A172 (cell line): ENCODE data around the gene MGAT5B. TPM values are rescaled to one million over a fixed set of nuclear protein-coding genes. Genes with fewer than 3 reads are reported as not detected.
"Not testable (repeated sequence)": the region's sequence is repeated elsewhere in the genome, so short reads cannot be mapped to it uniquely, and the experiment has no call there.

ENCODE experiments used
- DNase-seq: peaks from one replicate; pipeline ENCODE4 v3.0.0-alpha.2; 2015; ENCODE audit warnings: low spot score
- total RNA-seq: library from RNA; depleted of rRNA; stranded (reverse); fragments of >200 nt; shearing (Covaris generic); gene quantifications from 2 replicates; pipeline ENCODE4 v1.2.3, GENCODE V29; 2014

The MGAT5B gene
- total RNA-seq, 1 experiment from 2014 or later: 16.7 TPM

DNA sequence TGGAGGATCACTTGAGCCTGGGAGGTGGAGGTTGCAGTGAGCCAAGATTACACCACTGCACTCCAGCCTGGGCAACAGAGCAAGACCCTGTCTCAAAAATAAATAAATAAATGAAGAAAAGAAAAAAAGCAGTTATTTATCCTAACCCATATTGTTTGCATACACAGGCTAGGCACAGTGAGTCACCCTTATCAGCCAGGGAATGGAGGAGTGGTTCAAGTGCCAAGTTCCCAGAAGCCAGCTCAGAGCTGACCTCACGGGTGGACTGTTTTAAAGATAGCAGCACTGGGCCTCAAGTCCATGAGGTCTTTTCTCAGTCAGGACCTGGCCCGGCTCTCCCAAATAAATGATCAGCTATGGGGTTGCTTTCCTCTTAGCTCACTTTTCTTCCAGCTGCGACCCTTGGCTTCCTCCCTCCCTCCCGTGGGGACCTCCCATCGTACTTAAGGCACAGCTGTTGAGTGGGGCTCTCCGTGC lies 22.6 kb upstream of the MGAT5B start:
- no peak for DNase-seq

DNA sequence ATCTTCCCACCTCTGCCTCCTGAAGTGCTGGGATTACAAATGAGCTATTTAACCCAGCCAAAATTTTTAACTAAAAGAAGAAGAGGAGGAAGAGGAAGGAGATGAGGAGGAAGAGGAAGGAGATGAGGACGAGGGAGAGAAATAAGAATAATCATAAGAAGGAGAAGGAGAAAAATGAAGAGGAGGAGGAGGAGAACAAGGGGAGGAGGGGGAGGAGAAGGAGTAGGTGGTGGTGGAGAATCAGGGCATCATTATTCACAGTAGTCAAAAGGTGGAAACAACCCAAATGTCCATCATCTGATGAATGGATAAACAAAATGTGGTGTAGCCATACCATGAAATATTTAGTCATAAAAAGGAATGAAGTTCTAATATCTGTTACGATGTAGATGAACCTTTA lies 21.2 kb upstream of the MGAT5B start:
- no peak for DNase-seq

DNA sequence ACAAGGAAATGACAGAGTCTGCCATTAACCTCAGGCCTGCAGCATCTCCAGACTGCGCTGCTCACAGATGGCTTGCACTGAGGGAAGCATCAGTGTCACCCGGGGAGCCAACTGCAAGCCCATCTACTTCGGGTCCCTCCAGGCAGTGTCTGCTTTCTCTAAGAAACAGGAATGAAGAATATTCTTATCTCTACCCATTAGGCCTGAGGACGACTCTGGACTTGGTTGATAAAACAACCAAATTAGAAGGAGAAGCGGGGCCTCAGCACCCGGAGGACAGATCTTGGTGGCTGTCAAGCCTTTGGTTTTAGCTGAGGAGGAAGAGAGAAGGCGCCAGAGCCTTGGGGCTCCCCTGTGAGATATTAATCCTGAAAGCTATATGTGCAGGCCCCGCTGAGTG lies 19.5 kb upstream of the MGAT5B start:
- no peak for DNase-seq

DNA sequence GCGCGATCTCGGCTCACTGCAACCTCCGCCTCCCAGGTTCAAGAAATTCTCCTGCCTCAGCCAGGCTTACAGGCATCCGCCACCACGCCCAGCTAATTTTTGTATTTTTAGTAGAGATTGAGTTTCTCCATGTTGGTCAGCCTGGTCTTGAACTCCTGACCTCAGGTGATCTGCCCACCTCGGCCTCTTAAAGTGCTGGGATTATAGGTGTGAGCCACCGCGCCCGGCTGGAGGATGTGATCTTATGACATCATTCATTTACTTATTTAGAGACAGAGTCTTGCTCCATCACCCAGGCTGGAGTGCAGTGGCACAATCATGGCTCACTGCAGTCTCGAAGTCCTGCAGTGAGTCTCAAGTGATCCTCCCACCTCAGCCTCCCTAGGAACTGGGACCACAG lies 19.0 kb upstream of the MGAT5B start:
- not testable (repeated sequence) for DNase-seq

DNA sequence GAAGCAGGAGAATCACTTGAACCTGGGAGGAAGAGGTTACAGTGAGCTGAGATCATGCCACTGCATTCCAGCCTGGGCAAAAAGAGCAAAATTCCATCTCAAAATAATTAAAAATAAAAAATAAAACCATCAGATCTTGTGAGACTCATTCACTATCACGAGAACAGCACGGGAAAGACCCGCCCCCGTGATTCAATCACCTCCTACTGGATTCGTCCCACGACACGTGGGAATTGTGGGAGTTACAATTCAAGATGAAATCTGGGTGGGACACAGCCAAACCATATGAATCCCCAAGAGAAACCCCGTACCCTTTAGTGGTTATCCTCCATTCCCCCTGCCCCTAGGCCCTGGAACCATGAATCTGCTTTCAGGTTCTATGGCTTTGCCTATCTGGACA lies 15.4 kb upstream of the MGAT5B start:
- DNase-seq: no peak

DNA sequence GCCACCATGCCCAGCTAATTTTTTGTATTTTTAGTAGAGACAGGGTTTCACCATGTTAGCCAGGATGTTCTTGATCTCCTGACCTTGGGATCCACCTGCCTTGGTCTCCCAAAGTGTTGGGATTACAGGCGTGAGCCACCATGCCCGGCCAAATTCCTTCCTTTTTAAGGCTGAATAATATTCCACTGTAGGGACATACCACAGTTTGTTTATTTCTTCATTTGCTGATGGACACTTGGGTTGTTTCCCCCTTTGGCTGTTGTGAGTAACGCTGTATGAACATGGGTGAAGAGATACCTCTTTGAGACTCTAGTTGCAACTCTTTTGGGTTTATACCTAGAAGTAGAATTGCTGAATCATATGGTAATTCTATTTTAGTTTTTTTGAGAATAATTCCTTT lies 13.1 kb upstream of the MGAT5B start:
- DNase-seq: no peak

DNA sequence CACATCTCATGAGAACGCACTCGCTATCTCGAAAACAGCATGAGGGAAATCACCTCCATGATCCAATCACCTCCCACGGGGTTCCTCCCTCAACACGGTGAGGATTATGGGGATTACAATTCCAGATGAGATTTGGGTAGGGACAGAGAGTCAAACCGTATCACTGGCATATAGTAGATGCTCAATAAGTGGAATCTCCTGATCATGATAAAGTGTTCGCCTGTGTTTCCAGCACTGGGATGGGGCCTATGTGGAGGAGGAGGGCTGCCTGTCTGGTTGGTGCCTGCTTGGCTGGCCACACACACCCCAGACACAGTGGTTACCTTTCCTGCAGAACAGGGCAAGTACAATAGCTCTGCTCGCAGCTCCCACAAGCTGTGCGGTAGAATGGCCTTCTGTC lies 6.1 kb upstream of the MGAT5B start:
- no peak for DNase-seq

DNA sequence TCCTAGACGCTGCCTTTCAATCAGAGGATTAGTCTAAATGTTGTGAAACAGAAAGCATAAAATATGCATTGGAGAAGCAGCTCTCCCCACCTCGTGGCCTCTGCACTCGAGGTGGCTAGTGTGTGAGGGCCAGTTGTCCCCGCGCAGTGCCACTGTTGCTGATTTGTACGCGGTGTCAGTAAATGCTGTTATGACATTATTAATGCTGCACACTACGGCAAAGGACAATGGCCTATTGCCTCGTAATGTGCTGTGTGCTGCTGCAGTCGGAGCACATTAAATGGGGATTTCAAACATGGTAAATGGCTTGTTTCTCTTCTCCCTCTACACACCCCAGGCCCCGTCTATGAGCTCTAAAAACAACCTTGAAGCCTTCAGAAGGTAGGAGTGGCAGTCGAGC lies 5.7 kb upstream of the MGAT5B start:
- DNase-seq: no peak

DNA sequence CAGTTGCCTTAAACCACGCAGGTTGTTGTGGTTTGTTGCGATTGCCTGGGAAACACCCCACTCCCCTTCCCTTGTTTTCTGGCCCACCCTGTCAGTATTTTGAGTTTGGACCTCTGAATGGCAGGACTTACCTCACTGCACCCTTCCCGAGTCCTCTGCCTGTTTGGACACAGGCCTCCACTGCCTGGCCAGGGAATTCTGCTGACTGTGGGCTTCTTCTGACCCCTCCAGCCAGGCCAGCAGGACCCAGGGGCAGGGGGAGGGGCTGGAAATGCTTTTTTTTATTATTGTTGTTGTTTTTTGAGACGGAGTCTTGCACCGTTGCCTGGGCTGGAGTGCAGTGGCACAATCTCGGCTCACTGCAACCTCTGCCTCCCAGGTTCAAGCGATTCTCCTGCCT lies 4.2 kb upstream of the MGAT5B start:
- no peak for DNase-seq

DNA sequence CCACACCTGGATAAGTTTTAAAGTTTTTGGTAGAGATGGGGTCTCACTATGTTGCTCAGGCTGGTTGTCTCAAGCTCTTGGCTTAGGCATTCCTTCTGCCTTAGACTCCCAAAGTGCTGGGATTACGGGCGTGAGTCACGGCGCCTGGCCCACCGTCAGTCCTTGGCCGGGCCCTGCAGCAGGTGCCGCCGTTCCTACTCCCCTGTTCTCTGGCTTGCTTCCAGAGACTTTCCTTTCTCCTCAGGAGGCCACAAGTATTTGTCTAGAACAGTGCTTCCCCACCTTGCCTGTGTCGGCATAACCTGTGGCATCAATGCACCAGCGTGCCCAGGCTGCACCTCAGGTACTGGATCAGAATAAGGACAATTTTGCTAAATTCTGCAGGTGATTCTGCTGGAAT lies 3.0 kb upstream of the MGAT5B start:
- DNase-seq: no peak

DNA sequence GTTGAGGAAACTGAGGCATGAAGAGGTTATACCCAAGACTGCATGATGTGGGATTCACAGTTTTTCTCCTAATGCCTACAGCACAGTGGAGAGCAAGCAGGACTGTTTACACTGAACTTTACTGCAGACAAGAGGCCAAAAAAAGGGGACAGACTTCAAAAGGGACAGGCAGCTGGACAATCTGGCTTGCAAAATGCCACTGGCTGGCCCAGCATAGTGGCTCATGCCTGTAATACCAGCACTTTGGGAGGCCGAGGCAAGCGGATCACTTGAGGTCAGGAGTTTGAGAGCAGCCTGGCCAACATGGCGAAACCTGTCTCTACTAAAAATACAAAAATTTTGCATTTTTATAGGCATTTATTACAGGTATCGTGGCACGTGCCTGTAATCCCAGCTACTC lies 2.0 kb upstream of the MGAT5B start:
- no peak for DNase-seq

DNA sequence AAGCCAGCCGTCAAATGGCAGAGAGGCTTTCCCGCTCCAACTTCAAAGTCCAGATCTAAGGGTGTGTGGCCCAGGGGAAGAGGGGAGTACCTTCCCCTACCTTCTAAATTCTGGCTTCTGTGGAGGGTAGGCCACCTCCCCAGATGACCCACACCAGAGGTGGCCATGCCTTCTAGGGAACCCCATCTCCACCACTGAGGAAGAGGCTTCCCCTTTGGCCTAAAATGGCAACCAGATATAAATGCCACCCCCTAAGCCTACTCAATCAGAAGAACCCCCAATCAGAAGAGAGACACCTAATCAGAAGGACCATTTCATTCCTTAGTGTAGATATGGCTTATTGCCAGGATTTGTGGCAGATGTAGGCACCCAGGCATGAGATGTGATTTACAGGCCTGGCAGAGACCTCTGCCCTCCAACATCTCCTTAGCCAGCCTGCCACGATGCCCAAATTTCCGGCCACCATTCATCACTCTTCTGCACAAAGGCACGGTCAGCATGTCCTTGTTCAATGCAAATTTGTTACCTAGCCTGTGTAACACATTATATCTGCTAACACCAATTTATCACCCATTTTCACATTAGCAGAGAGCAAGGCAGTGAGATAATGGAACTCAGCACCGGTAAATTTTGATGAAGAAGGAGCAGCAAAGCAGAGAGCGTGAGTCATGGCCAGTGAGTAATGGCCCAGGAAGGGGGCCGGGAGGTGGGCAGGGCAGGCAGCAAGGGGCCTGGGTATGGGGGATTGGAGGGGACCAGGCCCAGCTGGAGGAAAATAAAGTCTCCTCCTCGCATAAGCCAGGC lies 1.2 kb upstream of the MGAT5B start:
- peak; percentile 91 for DNase-seq

DNA sequence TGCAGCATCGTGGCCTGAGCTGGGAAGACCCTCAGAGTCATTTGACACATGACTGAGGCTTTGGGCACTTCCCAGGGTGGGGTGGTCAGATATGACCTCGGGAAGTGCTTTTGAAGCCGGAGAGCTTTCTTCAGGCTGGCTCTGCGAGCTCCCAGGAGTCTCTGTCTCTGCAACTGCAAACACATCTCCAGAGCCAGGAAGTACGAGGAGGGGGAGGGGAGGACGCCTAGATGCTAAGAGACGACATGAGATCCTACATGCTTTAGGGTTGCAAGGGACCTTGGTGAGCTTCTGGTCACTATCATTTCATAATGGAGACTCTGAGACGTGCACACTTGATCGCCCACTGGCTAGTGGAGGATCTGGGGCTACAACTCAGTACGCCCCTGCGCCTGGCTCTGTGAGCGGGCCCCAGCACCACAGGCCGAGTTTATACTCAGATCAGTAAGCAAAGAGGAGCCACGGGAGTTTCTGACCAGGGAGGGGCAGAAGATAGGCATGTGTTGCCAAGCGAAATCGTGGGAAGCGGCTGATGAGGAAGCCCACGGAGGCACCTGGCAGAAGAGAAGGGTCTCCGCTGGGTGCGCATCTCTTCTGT lies 527 bp upstream of the MGAT5B start:
- DNase-seq: peak; percentile 78

DNA sequence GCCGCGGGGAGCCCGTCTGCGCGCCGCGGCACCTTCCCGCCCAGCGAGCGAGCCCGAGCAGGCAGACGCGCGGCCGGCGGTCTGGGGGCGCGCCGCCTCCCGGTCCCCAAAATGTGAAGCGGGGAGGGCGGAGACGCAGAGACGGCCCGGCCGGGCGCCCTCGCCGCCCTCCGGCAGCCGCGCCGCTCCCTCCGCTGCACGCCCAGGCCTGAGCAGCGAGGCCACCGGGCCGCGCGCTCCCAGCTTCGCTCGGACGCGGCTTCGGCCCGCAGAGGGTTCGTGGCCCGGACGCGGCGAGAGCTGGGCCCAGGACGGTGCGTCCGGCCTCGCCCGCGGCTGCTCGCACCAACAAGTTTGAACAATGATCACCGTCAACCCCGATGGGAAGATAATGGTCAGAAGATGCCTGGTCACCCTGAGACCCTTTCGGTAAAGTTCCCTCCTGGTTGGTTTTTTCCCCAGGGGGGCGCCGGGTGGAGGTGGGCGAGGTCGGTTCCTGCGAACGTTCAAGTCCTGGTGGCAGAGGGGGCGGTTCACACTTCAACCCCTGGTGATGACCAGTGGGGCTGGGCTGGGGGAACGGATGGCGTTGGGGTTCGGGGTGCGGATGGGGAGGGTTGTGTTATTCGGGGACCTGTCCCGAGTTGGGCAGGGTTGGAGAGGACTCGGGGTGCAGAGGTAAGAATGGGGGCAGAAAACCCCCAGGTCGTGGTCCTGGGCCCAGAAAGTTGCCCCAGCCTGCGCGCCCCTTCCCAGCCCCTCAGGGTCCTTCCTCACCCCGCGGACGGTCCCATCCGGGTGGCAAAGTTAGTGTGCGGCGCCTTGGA lies 678 bp downstream of the MGAT5B start:
- DNase-seq: no peak

DNA sequence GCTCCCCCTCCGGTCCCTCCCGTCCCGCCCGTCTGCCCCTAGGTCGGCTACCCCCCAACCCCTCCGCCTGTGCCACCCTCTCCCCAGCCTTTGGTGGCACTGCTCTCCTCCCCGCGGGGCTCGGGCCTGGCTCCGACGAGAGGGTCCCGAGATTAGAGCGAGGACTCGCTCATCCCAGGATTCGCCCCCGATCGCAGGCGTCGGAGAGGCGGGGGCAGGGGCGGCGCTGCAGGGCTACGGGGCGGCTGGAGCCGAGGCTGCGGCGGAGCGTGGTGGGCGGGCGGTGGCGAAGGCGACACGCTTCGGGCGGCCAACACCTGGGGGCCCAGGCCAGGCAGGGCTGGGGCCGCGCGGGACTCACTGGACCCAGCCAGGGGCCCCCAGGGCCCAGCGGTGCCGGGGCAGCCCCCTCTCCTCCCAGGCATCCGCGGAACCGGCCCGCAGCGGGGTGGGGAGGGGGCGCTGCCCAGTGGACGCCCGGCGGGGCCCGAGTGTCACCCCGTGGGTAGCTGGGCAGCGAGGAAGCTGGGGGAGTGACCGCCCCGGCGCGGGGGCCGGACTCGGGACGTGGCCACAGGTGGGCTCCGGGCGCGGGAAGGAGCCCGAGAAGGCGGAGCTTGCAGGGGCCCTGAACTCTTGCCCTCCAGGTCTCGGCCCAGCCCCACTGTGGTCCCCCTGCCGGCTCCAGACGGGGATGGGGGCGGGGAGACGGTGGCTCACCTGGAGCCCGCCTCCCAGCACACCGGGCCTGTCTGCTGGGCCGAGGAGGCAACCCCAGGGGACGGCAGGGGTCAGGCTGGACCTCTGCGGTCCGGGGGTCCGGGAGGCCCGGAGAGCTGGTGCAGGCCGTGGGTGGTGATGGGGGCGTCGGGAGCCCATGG lies 1.5 kb downstream of the MGAT5B start:
- no peak for DNase-seq

DNA sequence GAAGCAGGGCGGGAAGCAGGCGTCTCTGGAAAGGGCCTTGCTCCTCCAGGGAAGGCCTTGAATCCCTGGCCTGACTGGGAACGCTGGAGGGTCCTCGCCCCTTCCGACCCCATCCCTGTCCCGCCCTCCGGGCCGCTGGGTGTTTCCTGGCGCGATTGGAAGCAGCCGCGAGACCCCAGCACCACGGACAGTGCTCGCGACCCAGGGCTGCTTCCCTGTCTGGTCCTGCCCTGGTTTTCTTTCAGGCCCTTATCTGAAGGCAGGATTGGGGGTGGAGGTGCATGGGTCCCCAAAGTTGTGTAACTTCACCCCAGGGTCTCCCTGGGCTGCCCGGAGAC lies 2.1 kb downstream of the MGAT5B start:
- DNase-seq: no peak

DNA sequence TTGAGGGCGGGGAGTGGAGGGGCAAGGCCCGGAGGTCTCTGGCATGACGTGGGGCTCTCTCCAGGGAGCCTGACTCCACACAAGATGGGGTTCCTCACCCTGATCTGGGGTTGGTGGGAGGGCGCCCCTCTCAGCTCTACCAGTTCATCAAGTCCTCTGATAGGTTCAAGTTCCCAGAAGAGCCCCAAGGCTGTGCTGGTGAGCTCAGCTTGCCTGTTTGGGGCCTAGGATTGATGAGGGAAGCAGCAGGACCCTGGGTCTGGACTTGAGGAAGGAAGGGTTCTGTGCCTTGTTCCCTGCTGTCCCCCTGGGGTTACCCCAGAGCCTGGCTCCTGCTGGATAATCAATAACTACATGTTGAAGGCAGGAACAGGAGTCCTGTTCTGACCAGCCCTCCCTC lies 3.5 kb downstream of the MGAT5B start:
- peak; percentile 18 for DNase-seq

DNA sequence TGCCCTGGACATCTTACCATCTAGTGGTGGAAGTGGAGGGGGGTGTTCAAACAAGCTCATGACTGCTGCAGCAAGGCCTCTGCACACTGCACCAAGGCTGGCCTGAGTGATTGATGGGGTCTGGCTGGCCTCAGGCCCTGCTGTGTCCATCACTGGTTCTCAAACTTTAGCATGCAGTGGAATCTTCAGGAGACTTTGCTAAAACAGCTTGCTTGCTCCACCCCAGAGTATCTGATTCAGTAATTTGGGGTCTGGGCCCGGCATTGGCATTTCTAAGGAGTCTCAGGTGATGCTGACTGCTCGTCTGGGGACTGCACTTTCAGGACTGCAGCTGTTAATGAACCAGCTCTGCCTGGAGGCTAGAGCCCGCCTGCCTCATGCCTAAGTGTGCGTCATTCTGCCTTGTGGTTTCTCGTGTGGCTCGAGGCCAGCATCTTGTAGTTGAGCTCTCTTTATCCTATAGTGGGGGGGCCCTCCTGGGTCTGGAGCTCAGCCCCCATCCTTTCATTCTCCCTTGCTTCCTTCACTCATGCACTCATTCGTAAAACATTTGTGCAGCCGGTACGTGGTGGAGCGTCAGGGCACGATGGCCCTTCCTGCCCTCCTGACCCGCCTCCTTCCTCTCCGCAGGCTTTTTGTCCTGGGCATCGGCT lies 4.1 kb downstream of the MGAT5B start:
- DNase-seq: peak; percentile 100

DNA sequence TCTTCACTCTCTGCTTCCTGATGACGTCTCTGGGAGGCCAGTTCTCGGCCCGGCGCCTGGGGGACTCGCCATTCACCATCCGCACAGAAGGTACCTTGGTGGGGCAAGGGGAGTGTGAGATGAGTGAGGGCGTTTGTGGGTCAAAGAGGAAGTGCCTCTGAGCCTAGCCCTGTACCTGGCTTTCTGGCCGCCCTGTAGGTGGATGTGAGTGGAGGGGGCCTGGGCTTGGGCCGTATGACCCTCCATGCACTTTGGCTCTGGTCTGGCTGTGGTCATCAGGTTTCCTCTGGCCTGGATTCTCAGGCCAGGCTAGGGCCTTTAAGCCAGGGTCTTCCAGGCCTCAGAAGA lies 4.6 kb downstream of the MGAT5B start:
- no peak for DNase-seq

DNA sequence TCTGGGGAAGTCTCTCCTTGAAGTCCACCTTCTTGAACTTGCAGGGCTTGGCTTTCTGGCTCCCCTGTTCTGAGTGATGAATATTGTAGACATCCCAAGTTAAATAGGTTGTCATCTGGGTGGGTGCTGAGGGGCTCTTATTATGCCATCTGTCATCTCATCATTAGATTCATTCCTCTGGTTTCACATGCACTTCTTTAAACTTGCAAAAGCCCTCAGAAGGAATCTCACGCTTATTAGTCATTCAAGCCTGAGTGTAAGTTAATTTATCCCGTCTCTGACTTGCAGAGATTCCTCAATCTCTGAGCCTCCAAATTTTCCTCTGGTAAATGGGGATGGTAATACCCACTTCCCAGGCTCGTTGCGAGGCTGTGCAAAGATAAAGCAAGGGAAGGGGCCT lies 5.7 kb downstream of the MGAT5B start:
- DNase-seq: peak; percentile 60

DNA sequence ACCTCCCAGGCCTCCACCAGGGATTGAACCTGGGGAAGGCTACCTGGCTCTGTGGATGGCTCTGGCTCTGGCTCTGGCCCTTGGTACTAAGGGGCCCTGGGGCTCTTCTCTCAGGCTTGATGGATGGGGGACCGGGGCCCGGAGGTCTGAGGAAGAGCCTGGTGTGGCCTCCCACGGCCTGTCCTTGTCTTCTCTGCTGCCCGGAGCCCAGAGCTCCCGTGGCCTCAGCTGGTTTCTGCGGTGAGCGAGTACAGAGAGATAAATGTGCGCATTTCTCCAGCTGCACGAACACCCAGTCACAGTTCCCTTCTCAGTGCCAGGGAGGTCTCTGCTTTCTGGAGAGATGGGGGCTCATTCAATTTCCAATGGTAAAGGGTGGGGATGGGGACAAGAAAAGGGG lies 9.2 kb downstream of the MGAT5B start:
- no peak for DNase-seq
